Fibroblast of lung (primary cell): ENCODE measurements around the gene CEP128.

Source experiments
- CTCF ChIP-seq, 2 donors: IDR thresholded peaks in 1 of 2; conservative IDR thresholded peaks in 1 of 2; 1 replicate in 1 of 2; 2 replicates in 1 of 2; pipeline ENCODE4 v1.5.1; 2011 to 2012; ENCODE audit warnings: low read length in 2 of 2, control low read depth in 1 of 2, inconsistent platforms in 1 of 2, low read depth in 1 of 2, mild to moderate bottlenecking in 1 of 2
- EZH2 ChIP-seq: IDR thresholded peaks from 2 replicates; pipeline ENCODE4 v1.5.1; 2012; ENCODE audit warnings: low read length, control low read depth, mild to moderate bottlenecking; ENCODE audit errors: missing control alignments

- no peak for TF ChIP-seq CTCF (conservative IDR thresholded peaks at IDR 0.05 in 1 of 2, IDR thresholded peaks at IDR 0.05 in 1 of 2; ENCODE audit: low read depth in 1 of 2, low read length in 2 of 2)
- no peak for TF ChIP-seq EZH2
Measured at GRCh38 chr14:80839743-80840142, 101.8 kb downstream of the CEP128 start.
